GM12878 (cell line): ENCODE data around the gene NUDT3. TPM values are rescaled to one million over a fixed set of nuclear protein-coding genes. Genes with fewer than 3 reads are reported as not detected.

ENCODE experiments used
- ATAC-seq: fragments of 200-7000 bp; cut with Tn5 transposase; 3 replicates; pipeline ENCODE4 v1.9.1; 2020; ENCODE audit warnings: mild to moderate bottlenecking, moderate library complexity
- Bru-seq: library from RNA; stranded (reverse); fragments of 400-500 nt; gene quantifications from one replicate; lab custom pipeline; 2021; lab: Mats Ljungman, UMichigan
- BruChase-seq, 2 experiments: library from RNA; stranded (reverse); fragments of 400-500 nt; gene quantifications; one replicate each; lab custom pipeline; 2021; lab: Mats Ljungman, UMichigan
- BruUV-seq: library from RNA; stranded (reverse); fragments of 400-500 nt; replicated peaks from 2 replicates; lab custom pipeline; 2021; lab: Mats Ljungman, UMichigan
- CTCF ChIA-PET: fragments of 300-600 bp; sonication (Branson Sonifier 250); formaldehyde crosslinking; extraction: SDS; loops from one replicate; lab custom pipeline; 2021; ENCODE audit warnings: inconsistent platforms; lab: Yijun Ruan, JAX
- POLR2A ChIA-PET: fragments of 350-600 bp; formaldehyde crosslinking; extraction: SDS; loops from one replicate; lab custom pipeline; 2021; ENCODE audit warnings: inconsistent platforms; lab: Charles Lee
- RAD21 ChIA-PET: fragments of 300-600 bp; sonication (Branson Sonifier 250); formaldehyde crosslinking; loops from one replicate; lab custom pipeline; 2023; ENCODE audit warnings: antibody characterized with exemption; ENCODE audit not compliant: unreplicated experiment; lab: Charles Lee
- SMC1A ChIA-PET: fragments of 300-600 bp; sonication (Branson Sonifier 250); formaldehyde crosslinking; loops from one replicate; lab custom pipeline; 2023; ENCODE audit not compliant: unreplicated experiment, uncharacterized antibody; lab: Charles Lee
- DNase-seq: peaks from one replicate; pipeline ENCODE4 v3.0.0-alpha.2; 2011; ENCODE audit warnings: low read depth, low spot score
- FAIRE-seq: peaks from 3 replicates; lab custom pipeline; 2011; peaks lifted over from hg19 to GRCh38; lab: Jason Lieb, UNC
- H2AFZ ChIP-seq: 2 replicates; pipeline ENCODE4 v1.6.0; 2011; ENCODE audit warnings: low read depth, low read length, control low read depth; ENCODE audit not compliant: control insufficient read depth
- H3K27ac ChIP-seq: 2 replicates; pipeline ENCODE4 v1.5.1; 2011; ENCODE audit warnings: control low read depth; ENCODE audit not compliant: control insufficient read depth, insufficient read depth
- H3K27me3 ChIP-seq, 2 experiments: replicated peaks in 1 of 2; 2 replicates each; pipeline versions ENCODE4 v1.6.0 to v1.6.1; 2011; ENCODE audit warnings: low read length in 1 of 2; ENCODE audit not compliant: control insufficient read depth in 2 of 2, insufficient read depth in 2 of 2
- H3K36me3 ChIP-seq, 2 experiments: 2 replicates each; pipeline ENCODE4 v1.5.1; 2011; ENCODE audit warnings: low read length in 1 of 2; ENCODE audit not compliant: control insufficient read depth in 2 of 2, insufficient read depth in 2 of 2
- H3K4me1 ChIP-seq: 2 replicates; pipeline ENCODE4 v1.6.1; 2011; ENCODE audit warnings: mild to moderate bottlenecking, low read length, moderate library complexity, mixed read lengths; ENCODE audit not compliant: control insufficient read depth, insufficient read depth
- H3K4me2 ChIP-seq: 2 replicates; pipeline ENCODE4 v1.6.0; 2011; ENCODE audit warnings: control low read depth; ENCODE audit not compliant: control insufficient read depth, insufficient read depth
- H3K4me3 ChIP-seq: fragments of 200-600 bp; sonication (generic); 2 replicates; pipeline ENCODE4 v1.5.1; 2016
- H3K79me2 ChIP-seq: 2 replicates; pipeline ENCODE4 v1.6.0; 2011; ENCODE audit warnings: low read length; ENCODE audit not compliant: control insufficient read depth, insufficient read depth
- H3K9ac ChIP-seq: 2 replicates; pipeline ENCODE4 v1.8.0; 2011; ENCODE audit warnings: low read length, control low read depth, mixed read lengths; ENCODE audit not compliant: control insufficient read depth, insufficient read depth
- H3K9me3 ChIP-seq: replicated peaks from 3 replicates; pipeline ENCODE4 v1.5.1; 2011; ENCODE audit warnings: mild to moderate bottlenecking, low read length; ENCODE audit not compliant: control insufficient read depth, insufficient read depth
- H4K20me1 ChIP-seq: 2 replicates; pipeline ENCODE4 v1.6.0; 2011; ENCODE audit not compliant: control insufficient read depth, insufficient read depth
- ATF2 ChIP-seq: IDR thresholded peaks from 2 replicates; pipeline ENCODE4 v1.6.1; 2012; ENCODE audit warnings: low read length, inconsistent platforms
- CEBPB ChIP-seq, 2 experiments: fragments of 150-350 bp in 1 of 2; IDR thresholded peaks; 2 replicates each; pipeline ENCODE4 v1.6.1; 2012 to 2014; ENCODE audit warnings: low read depth in 2 of 2, low read length in 2 of 2, borderline replicate concordance in 1 of 2, inconsistent platforms in 1 of 2
- ESRRA ChIP-seq: IDR thresholded peaks from 2 replicates; pipeline ENCODE4 v1.6.1; 2012; ENCODE audit warnings: mild to moderate bottlenecking, low read length, improper control_type of control experiment
- ETV6 ChIP-seq, 2 experiments: fragments of 450-650 bp in 1 of 2; IDR thresholded peaks in 1 of 2; conservative IDR thresholded peaks in 1 of 2; 2 replicates each; pipeline ENCODE4 v1.6.1; 2014; ENCODE audit warnings: antibody characterized with exemption in 1 of 2, borderline replicate concordance in 1 of 2, low read depth in 1 of 2, mild to moderate bottlenecking in 1 of 2, moderate library complexity in 1 of 2
- FOXM1 ChIP-seq: IDR thresholded peaks from 2 replicates; pipeline ENCODE4 v1.6.1; 2012; ENCODE audit warnings: low read depth, mild to moderate bottlenecking, inconsistent platforms, low read length, moderate library complexity
- HDAC6 ChIP-seq: fragments of 200-600 bp; sonication (generic); IDR thresholded peaks from one replicate; pipeline ENCODE4 v1.8.0; 2017; ENCODE audit warnings: antibody characterized with exemption; ENCODE audit not compliant: unreplicated experiment
- NR2C1 ChIP-seq: fragments of 450-650 bp; IDR thresholded peaks from 2 replicates; pipeline ENCODE4 v1.6.1; 2017; ENCODE audit warnings: antibody characterized with exemption, mild to moderate bottlenecking, moderate library complexity
- PAX5 ChIP-seq: IDR thresholded peaks from 2 replicates; pipeline ENCODE4 v1.6.1; 2011; ENCODE audit warnings: low read depth, low read length, borderline replicate concordance
- PKNOX1 ChIP-seq: fragments of 450-650 bp; IDR thresholded peaks from 2 replicates; pipeline ENCODE4 v1.6.1; 2016; ENCODE audit warnings: mild to moderate bottlenecking
- RAD51 ChIP-seq: fragments of 450-650 bp; IDR thresholded peaks from 2 replicates; pipeline ENCODE4 v1.6.1; 2016; ENCODE audit warnings: moderate library complexity, mild to moderate bottlenecking, inconsistent platforms
- RCOR1 ChIP-seq: conservative IDR thresholded peaks from 2 replicates; pipeline ENCODE4 v1.6.1; 2012; ENCODE audit warnings: low read depth, low read length, improper control_type of control experiment
- SIX5 ChIP-seq: IDR thresholded peaks from 2 replicates; pipeline ENCODE4 v1.6.1; 2011; ENCODE audit warnings: mild to moderate bottlenecking, low read depth, low read length, moderate library complexity; ENCODE audit not compliant: severe bottlenecking
- SMARCA5 ChIP-seq: fragments of 450-650 bp; IDR thresholded peaks from 2 replicates; pipeline ENCODE4 v1.6.1; 2017; ENCODE audit warnings: mild to moderate bottlenecking
- USF1 ChIP-seq: IDR thresholded peaks from 2 replicates; pipeline ENCODE4 v1.6.1; 2011; ENCODE audit warnings: borderline replicate concordance, low read depth, mild to moderate bottlenecking, moderate library complexity, mixed read lengths, low read length; ENCODE audit not compliant: insufficient read depth; ENCODE audit errors: extremely low read length
- WGBS: methylation state at CpG from one replicate; pipeline ENCODE4 v1.1.6; 2016; ENCODE audit warnings: low lambda C conversion rate; ENCODE audit not compliant: insufficient replicate concordance, insufficient coverage; ENCODE audit errors: missing lambda C conversion rate; 5-methylcytosine and 5-hydroxymethylcytosine counted together
- in situ Hi-C: fragments of 300-500 bp; cut with MboI; formaldehyde crosslinking; loops from 9 replicates; pipeline ENCODE4 v1.14.3; 2018; ENCODE audit warnings: mixed read lengths
- intact Hi-C: fragments of 100-400 bp; cut with micrococcal nuclease; formaldehyde crosslinking; loops from one replicate; pipeline ENCODE4 v1.14.2; 2022; ENCODE audit not compliant: unreplicated experiment
- long read RNA-seq, 2 experiments: library from polyadenylated mRNA; unstranded; transcript quantifications; one replicate each; pipeline ENCODE4 v2.0.0, GENCODE V29; 2019 to 2020
- polyA minus RNA-seq, 3 experiments: library from RNA; depleted of rRNA, polyadenylated mRNA; stranded (reverse); fragments of >200 nt; gene quantifications; 2 replicates each; pipeline ENCODE4 v1.2.3, GENCODE V29; 2011
- polyA plus RNA-seq, 11 experiments: library from polyadenylated mRNA; depleted of rRNA in 4 of 11; unstranded in 6 of 11; stranded (reverse) in 5 of 11; fragments of >200 nt; fragmentation: Nextera tagmentation in 4 of 11; fragmentation: Illumina TruSeq in 1 of 11; extraction: Ambion mirVana in 4 of 11; extraction: Trizol in 1 of 11; gene quantifications; 1 replicate in 1 of 11; 2 replicates in 10 of 11; pipeline versions ENCODE4 v1.2.1 to v1.2.3, GENCODE V29; 2011 to 2016; ENCODE audit warnings: inconsistent platforms in 2 of 11, missing spikeins in 2 of 11, low read depth in 1 of 11
- total RNA-seq, 4 experiments: library from RNA; depleted of rRNA in 3 of 4; stranded (reverse); fragments of >200 nt in 3 of 4; fragmentation: Illumina TruSeq in 1 of 4; extraction: Trizol in 1 of 4; gene quantifications; 2 replicates each; pipeline versions ENCODE4 v1.2.1 to v1.2.3, GENCODE V29; 2013 to 2021

The NUDT3 gene
- 32.2 and 32.9 TPM in 2 replicates for total RNA-seq (2013; cell fraction: nucleolus; rRNA removed)
- total RNA-seq (2014; rRNA removed) = 27.3 and 32.4 TPM in 2 replicates
- 32.1 and 32.3 TPM in 2 replicates for total RNA-seq (2014; rRNA removed; fragmentation: Illumina TruSeq; extraction: Trizol)
- total RNA-seq (2021) = 27.8 and 28.5 TPM in 2 replicates
- 4.2 TPM for polyA plus RNA-seq (2011; ENCODE audit: low read depth)
- 17.9 and 20.9 TPM in 2 replicates for polyA plus RNA-seq (2011; rRNA removed)
- polyA plus RNA-seq (2011; cell fraction: cytosol; rRNA removed) = 10.5 and 11.0 TPM in 2 replicates
- 8.2 and 10.1 TPM in 2 replicates for polyA plus RNA-seq (2011; cell fraction: nucleus; rRNA removed)
- polyA plus RNA-seq (2012) = 4.6 and 5.9 TPM in 2 replicates
- polyA plus RNA-seq (2014; fragmentation: Illumina TruSeq; extraction: Trizol) = 28.5 and 34.7 TPM in 2 replicates
- 10 to 100 TPM in 1 of 2 experiments, 1 to 10 TPM in 1; 2.4 to 23.6 TPM for polyA plus RNA-seq (2014; fragmentation: Nextera tagmentation; extraction: Ambion mirVana)
- polyA plus RNA-seq (2014; rRNA removed) = 25.8 and 27.6 TPM in 2 replicates
- 10 to 100 TPM; 13.8 to 14.2 TPM for polyA plus RNA-seq (2016; fragmentation: Nextera tagmentation; extraction: Ambion mirVana)
- polyA minus RNA-seq (2011; rRNA and poly(A)+ RNA removed) = 22.7 and 22.9 TPM in 2 replicates
- polyA minus RNA-seq (2011; cell fraction: cytosol; rRNA and poly(A)+ RNA removed) = 8.3 and 10.4 TPM in 2 replicates
- 3.4 and 5.5 TPM in 2 replicates for polyA minus RNA-seq (2011; cell fraction: nucleus; rRNA and poly(A)+ RNA removed)
- percentile 85 among the genes with signal in this experiment for Bru-seq, nascent RNA
- BruChase-seq, experiment 1, labeled RNA remaining after a 6-hour chase = percentile 99 among the genes with signal in this experiment
- BruChase-seq, experiment 2, labeled RNA remaining after a 2-hour chase = percentile 98 among the genes with signal in this experiment
- long read RNA-seq, experiment 1, full-length matches to known transcripts = 6 of 15 reads
- long read RNA-seq, experiment 1, partial matches to known transcripts = 1 of 15 reads
- long read RNA-seq, experiment 1, other reads (novel, unspliced or antisense) = 8 of 15 reads
- long read RNA-seq, experiment 2, full-length matches to known transcripts = 7 of 37 reads
- long read RNA-seq, experiment 2, partial matches to known transcripts = 0 of 37 reads
- long read RNA-seq, experiment 2, other reads (novel, unspliced or antisense) = 30 of 37 reads

GRCh38 chr6:34392497-34393190 lies at the start of gene NUDT3:
TSS of gene NUDT3 (minus strand) at chr6:34392669. CDS start at chr6:34392362, 307 bp downstream.
- peak; percentile 90 for ATAC-seq
- Histone ChIP-seq H3K4me3 (peak within 1 kb of the TSS; percentile 99), H3K27ac (peak within 1 kb of the TSS; percentile 75), H4K20me1 (no peaks in the 10 kb centered on the region), H3K9ac (peak within 1 kb of the TSS; percentile 83), H3K79me2 (peaks cover 53% of the 10 kb centered on the region), H2AFZ (peak within 1 kb of the TSS; percentile 97), H3K27me3 (no peaks in the 10 kb centered on the region), H3K36me3 (no peaks in the 10 kb centered on the region), H3K4me2 (peak within 1 kb of the TSS; percentile 97), H3K9me3 (peaks cover 3% of the 10 kb centered on the region; the same call in 2 of the 3 replicates), H3K4me1 (peaks cover 3% of the 10 kb centered on the region)
- ChIA-PET SMC1A (interaction anchor here (0.7 to 4.4 kb wide), 5 partner anchors 13 to 143 kb away, joined by 3 to 44 read pairs (median 4); partner anchors contain the start of gene SMIM29), POLR2A (interaction anchor here (0.7 to 1.8 kb wide), 4 partner anchors 92 to 515 kb away, joined by 3 to 6 read pairs (median 4); partner anchors contain the start of genes HMGA1 and SMIM29), CTCF (interaction anchor here (0.6 to 4.5 kb wide), 10 partner anchors 22 to 197 kb away, joined by 3 to 54 read pairs (median 4); partner anchors contain the start of gene SMIM29), RAD21 (interaction anchor here (1.0 to 7.2 kb wide), 9 partner anchors 9 to 197 kb away, joined by 3 to 46 read pairs (median 5); partner anchors contain the start of genes RPS10 and SMIM29)
- WGBS = 2% methylated on average over 75 of the region's 87 CpGs
- no TSS peak for BruUV-seq
- peak; percentile 72 for FAIRE-seq
- DNase-seq = peak; percentile 83
- intact Hi-C loops (loop anchor here (2.0 to 5.0 kb wide), 4 partner anchors 45 to 144 kb away; partner anchors contain the start of gene SMIM29), in situ Hi-C loops (no loop called here)
- no peak for TF ChIP-seq HDAC6
- TF ChIP-seq RCOR1 = peak; percentile 89; the same call in 1 of the 2 replicates
- no peak for TF ChIP-seq ATF2
- no peak for TF ChIP-seq USF1
- TF ChIP-seq FOXM1 = no peak
- peak; percentile 99 for TF ChIP-seq ESRRA
- peak; percentile 93; the same call in 1 of the 2 replicates for TF ChIP-seq SMARCA5
- peak; percentile 38 for TF ChIP-seq SIX5
- TF ChIP-seq RAD51 = no peak
- peak; percentile 63 for TF ChIP-seq PAX5
- peak; percentile 51 for TF ChIP-seq PKNOX1
- no peak for TF ChIP-seq CEBPB (IDR thresholded peaks at IDR 0.05; ENCODE audit: borderline replicate concordance in 1 of 2, low read depth in 2 of 2, low read length in 2 of 2)
- no peak for TF ChIP-seq ETV6 (conservative IDR thresholded peaks at IDR 0.05 in 1 of 2, IDR thresholded peaks at IDR 0.05 in 1 of 2; ENCODE audit: borderline replicate concordance in 1 of 2, low read depth in 1 of 2)
- no peak for TF ChIP-seq NR2C1
